ENCODE results near the gene SH3BP2.

Gene SH3BP2

GRCh38 chr4:2860391-2861348 lies 67.8 kb downstream of the SH3BP2 start:
- no peak for DNase-seq

DNA sequence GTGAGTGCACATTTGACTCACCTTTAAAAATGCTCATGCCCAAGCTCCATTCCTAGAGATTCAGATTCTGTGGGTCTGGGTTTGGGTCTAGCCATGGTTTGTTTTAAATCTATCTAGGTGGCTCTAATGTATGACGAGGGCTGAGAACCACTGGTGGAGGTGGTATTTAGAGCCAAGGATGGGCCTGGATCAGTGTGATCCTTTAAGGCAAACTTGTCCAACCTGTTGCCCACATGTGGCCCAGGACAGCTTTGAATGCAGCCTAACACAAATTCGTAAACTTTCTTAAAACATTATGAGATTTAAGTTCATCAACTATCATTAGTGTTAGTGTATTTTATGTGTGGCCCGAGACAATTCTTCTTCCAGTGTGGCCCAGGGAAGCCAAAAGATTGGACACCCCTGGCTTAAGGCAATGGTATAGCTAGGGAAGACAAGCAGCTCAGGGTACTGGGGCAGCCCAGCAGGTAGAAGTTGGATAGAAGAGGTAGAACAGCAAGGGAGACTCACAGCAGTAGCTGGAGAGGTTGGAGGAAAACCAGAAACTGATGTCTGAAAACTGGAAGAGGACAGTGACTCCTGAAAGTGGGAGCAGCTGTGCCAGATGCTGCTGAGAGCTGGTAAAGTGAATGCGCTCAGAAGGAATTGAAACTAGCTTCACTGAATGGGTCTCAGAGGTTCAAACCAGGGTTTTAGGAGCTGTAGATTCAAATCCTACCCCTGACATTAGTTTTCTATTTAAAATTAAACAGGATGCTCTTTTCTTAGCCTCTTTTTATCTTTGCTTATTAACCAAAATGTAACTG lies 68.9 kb downstream of the SH3BP2 start:
- DNase-seq, result no peak

GRCh38 chr4:2862528-2862927 lies 69.6 kb downstream of the SH3BP2 start:
- no peak for DNase-seq

DNA sequence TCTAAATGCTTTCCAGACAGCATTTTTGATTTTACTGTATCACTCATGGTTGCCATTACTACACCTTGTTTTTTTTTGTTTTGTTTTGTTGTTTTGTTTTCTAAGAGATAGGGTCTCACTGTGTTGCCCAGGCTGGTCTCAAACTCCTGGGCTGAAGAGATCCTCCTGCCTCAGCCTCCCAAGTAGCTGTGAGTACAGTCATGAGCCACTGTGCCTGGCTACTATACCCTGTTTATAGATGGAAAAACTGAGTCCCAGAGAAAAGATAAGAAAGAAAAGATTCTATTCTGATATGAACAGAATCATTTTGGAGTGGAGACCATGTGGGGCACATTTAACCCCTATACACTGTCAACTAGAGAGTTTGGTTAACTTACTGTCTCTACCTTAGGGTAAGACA lies 70.8 kb downstream of the SH3BP2 start:
- DNase-seq, result no peak

- no peak for DNase-seq
These were observed 72.4 kb downstream of the SH3BP2 start for GRCh38 chr4:2865196-2865780.

GRCh38 chr4:2866160-2866861 lies 73.4 kb downstream of the SH3BP2 start:
- DNase-seq, result no peak

DNA sequence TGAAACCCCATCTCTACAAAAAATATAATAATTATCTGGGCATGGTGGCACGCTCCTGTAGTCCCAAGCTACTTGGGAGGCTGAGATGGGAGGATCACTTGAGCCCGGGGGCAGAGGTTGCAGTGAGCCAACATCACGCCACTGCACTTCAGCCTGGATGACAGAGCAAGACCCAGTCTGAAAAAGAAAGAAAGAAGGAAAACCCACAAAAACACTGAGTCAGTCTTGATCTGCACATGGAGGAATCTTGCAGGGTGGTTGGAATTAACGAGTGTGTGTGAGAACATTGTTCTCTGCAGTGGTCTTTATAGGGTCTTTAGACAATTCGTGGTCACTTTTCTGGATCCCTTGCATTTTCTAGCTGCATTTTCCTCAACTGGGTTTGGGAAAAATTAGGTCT lies 74.0 kb downstream of the SH3BP2 start:
- no peak for DNase-seq

DNA sequence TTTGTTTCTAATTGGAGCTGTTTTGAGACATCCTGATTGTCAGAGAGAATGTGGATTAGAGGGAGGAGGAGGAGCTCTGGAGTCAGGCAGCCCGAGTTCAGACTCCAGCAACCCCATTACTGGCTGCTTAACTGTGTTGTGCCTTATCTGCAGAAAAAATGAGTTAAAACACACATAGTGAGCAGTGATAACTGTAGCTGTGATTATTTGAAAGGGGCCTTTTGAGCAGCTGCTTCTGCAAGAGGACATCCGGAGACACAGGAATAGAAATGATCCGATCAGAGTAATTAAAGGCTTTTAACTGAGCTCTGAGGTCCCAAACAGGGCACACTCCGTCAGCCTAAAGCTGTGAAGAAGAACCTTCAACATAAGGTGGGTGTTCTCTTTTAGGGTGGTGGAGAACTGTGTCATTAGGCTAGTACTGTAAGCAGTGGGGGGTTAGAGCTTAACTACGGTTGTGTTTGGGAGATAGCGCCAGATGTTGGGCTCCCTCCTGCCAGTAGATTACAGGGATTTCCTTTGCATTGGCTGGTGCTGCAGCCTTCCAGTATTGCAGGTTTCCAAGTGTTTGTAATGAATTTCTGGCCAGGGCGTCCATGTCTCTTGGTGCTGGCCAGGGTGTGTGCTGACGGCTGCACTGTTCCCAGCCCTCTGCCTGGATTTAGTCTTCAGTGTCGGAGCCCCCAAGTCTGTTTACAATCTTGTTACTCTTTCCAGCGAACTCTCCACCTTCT lies 75.0 kb downstream of the SH3BP2 start:
- no peak for DNase-seq

DNA sequence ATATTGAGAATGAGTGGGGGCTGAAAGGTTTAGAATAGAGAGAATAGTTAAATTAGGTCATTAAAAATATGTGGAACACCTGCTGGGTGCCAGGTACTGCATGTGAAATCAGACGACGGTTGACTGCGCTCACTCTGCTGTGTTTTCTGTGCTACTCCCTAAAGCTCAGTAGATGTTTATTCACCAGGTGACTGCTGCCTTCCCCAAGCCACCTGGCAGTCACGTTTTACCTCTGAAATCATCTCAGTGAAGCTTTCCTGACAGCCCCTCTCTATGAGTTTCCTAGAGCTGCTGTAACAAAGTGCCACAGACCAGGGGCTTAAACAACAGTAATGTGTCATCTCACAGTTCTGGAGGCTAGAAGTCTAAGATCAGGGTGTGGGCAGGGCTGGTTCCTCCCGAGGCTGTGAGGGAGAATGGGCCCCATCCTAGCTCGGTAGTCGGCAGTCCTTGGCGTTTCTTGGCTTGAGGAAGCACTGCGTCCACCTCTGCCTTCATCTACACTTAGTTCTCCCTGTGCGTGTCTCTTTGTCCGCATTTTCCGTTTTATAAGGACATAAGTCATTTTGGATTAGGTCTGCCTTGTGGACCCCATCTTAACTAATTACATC lies 76.1 kb downstream of the SH3BP2 start:
- DNase-seq, result no peak

DNA sequence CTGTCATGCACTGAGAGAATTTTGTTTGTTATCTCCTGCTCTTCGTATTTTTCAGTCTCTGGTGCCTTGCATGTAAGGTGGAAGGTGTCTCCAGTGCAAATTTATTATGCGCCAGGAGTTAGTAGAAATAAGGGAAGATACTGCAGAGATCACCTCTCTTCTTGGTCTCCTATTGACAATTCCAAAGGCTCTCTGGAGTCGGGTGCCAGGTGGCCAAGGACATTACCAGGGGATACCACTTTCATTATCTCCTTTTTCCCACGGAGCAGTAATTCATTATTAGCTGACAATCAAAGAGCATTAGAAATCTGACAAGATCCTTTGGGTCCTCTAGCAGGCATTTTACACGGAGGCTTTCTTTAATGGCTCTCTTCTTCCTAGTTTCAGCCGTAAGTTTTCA lies 76.8 kb downstream of the SH3BP2 start:
- DNase-seq, result no peak

- DNase-seq, result no peak
These were observed 77.2 kb downstream of the SH3BP2 start for GRCh38 chr4:2870082-2870481.

- DNase-seq, result no peak
These were observed 78.6 kb downstream of the SH3BP2 start for GRCh38 chr4:2871466-2871865.

DNA sequence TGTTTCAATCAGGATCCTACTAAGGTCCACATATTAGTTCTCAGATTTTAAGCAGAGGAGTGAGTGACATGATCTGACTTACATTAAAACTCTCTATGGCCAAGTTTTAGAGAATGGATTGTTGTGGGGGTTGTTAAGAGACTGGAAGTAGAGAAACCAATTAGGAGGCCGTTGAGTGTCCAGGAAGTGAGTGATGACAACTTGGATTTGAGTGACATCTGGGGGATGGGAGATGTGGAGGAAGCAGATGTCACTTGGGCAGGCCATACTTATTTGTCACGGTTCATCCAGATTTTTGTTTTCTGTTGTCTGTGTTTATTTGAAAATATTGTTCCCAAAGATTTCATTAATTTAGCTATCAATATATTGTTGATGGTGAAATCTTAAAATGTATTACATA lies 79.0 kb downstream of the SH3BP2 start:
- no peak for DNase-seq

DNA sequence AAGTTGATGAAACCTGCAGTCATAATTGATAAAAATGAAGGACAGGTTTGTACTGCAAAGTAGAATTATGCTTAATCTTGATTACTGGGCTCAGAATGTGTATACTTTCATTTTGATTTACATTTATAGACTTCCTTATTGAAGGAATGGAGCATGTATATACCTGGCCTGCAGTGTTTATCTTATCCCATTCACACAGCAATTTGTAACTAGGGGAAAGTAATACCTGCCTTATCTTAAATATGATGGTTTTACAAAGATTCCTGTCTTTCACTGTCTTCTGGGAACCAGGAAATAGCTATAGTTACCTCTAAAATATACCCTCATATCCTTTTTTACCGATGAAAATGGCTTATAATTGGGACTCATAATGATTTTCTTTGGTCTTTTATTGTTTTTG lies 80.4 kb downstream of the SH3BP2 start:
- no peak for DNase-seq

DNA sequence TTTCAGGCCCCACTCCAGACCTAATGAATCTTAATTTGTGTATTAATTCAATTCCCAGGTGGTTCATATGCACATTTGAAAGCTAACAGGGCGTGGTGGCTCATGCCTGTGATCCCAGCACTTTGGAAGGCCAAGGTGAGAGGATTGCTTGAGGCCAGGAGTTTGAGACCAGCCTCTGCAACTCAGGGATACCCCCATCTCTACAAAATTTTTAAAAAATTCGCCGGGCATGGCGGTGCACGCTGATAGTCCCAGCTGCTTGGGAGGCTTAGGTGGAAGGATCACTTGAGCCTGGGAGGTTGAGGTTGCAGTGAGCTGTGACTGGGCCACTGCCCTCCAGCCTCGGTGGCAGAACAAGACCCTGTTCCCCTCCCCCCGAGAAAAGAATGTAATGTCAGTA lies 82.0 kb downstream of the SH3BP2 start:
- DNase-seq, result no peak

DNA sequence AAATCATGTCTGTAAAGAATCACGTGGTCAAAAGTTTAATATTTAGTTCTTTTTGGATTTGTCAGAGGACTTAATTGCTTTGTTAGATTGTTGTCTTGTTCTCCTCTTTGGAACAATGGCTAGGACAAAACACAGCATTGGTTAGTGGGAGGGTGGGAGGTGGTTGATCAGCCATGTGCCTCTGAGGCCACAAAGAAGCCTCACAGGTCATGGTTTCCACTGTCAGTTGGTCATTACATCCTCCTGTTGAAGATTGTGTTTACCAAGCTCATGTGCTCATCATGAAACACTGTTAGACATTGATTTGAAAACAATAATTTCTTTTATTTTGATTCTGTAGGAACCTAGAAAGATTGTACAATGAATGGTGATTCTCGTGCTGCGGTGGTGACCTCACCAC lies 82.7 kb downstream of the SH3BP2 start:
- no peak for DNase-seq

DNA sequence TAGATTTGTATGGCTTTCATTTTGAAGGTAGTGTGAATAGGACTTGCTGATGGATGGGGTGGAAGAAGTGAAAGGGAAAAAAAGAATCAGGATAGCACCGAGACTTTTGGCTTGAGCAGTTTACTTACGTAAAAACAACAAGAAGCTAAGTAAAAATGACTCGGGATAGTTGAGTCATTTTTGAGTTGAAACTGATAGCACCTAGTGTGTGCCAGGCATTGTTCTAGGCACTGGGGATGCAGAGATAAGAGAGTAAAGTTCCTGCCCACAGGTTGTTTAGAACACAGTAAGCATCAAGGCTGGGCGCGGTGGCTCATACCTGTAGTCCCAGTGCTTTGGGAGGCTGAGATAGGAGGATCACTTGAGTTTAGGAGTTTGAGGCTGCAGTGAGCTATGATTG lies 85.5 kb downstream of the SH3BP2 start:
- no peak for DNase-seq

GRCh38 chr4:2879026-2879425 lies 86.1 kb downstream of the SH3BP2 start:
- DNase-seq, result no peak

DNA sequence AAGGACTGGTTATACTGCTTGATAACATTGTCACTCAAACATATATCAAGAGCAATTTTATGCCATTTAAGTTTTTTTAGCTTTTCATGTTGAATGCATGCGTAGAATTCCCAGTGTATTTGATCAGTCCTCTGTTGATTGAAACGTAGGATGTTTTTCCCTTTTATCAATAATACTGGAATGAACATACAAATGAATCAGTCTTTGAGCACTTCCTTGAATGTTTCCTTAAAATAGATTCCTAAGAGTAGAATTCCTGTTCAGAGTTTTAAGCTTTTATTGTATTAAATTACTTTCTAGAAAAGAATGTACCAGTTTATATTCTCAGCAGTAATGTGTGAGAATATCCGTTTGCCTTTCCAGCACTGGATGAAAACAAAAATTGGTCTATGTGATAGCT lies 88.5 kb downstream of the SH3BP2 start:
- no peak for DNase-seq

GRCh38 chr4:2882341-2882740 lies 89.5 kb downstream of the SH3BP2 start:
- no peak for DNase-seq

- no peak for DNase-seq
These were observed 93.3 kb downstream of the SH3BP2 start for GRCh38 chr4:2886161-2886560.

GRCh38 chr4:2886622-2887021 lies 93.7 kb downstream of the SH3BP2 start:
- DNase-seq, result no peak

Data from NCI-H1048 (cell line).